NCI-H1048 (cell line): Measurements from ENCODE around the gene JPH3.

ENCODE experiments used
- DNase-seq: peaks from one replicate; lab custom pipeline; 2025; lab: John Stamatoyannopoulos, UW

The JPH3 gene

DNA sequence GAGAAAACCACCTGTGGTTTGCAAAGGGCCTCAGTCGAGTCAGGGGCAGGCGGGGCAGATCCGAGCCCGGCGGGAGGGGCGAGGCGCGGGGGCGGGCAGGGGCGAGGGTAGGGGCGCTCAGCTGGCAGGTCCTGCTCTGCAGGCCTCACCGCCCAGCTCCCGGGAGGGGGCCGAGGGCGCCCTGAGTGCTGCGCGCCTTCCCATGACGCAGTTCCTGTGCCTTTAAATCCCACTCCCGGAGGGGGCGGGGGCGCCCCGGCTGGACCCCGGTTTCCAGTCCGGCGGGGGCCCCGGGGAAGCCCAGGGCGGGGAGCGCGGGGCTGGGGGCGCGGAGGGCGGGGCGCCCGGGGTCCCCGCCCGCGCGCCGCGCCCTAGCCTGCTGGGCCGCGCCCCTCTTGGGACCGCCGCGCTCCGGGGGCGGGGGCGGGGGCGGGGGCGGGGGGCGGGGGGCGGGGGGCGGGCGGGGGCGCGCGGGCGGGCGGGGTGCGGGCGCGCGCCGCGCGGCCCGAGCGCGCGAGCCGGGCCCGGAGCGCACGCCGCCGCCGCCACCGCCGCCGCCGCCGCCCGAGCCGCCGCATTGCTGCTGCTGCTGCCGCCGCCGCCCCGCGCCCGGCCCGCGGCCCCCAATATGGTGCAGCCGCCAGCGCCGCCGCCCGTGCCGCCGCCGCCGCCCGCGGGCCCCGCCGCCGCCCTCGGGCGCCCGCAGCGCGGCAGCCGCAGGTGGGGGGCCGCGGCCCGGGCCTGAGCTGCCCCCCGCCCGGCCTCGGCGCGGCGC lies at the start of gene JPH3:
Gene JPH3 (plus strand): TSS at position 508 of the 775 bp plus-strand sequence. CDS start 639 bp downstream, outside the sequence.
- DNase-seq = no peak

DNA sequence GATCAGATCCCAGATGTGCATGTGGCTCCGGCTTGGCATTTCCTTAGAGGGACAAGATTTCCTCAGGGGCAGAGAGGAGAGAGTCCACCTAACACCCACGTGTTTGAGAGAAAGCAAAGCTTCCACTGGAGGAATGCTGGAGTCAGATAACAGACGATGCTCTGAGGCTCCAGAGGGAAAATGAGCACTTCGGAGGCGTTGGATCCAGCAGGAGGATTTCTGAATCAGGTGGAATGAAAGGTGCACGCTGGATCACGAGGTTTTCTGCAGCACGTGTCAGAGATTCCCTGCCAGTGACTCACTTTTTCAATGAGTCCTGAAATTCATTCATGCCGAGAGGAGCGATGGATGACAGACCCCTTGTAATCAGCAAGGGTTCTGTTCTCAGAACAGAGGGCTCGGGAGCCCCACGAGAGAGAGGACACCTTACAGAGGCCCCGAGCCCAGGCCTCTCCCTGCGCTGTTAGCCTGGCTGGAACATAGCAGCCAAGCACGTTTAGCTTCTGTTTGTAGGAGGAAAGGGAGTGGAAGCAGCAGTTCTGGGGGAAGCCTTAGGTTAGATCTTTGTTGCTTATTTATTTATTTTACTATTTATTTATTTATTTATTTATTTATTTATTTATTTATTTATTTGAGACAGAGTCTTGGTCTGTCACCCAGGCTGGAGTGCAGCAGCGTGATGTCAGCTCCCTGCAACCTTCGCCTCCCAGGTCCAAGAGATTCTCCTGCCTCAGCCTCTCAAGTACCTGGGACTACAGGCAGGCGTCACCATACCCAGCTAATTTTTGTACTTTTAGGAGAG lies 49.3 kb upstream of the JPH3 start:
- DNase-seq = no peak

DNA sequence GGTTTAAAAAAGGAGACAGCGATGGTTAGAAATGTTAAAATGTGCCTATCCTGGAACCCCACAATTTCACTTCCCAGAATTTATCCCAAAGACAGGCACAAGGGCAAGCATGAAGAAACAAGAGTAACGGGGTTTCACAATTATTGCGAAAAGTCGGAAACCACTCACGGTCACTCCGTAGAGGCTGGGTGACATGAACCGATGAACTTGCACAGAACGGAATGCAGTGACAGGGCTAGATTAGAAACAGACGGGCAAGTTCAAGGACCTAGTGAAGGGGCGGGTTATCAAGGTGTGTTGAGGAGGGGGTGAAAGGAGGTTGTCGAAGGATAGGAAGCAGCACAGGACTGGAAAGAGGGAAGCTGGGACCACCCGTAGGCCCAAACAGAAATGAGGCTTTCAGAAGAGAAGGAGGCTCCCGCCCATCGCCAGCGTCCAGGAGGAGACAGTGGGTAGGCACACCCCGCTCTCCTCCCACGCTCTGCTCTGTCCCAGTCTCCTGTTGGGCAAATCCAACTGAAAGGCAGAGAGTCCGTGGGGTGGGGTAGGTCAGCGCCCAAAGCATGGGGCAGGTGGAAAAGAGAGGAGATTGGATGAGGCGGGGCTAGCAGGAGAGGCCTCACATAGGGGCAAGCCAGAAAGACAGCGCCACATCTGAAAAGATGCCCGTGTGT lies 47.4 kb upstream of the JPH3 start:
- no peak for DNase-seq

DNA sequence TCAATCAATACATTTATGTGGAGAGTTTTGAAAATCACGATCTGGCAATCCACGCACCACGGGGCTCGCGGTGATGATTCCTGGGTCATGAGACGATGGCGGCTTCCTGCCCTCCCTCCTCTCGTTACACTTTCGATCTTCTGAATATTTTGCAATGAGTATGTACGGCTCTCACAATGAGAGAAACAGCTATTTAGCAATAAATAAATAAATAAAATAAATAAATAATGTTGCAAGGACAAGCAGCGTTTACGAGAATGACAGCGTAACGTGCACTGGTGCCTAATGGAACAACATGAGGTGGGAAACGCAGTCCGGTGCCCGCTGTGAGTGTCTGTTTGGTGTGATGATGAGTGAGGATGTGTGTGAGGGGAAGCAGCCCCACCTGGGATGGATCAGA lies 46.7 kb upstream of the JPH3 start:
- DNase-seq = no peak

DNA sequence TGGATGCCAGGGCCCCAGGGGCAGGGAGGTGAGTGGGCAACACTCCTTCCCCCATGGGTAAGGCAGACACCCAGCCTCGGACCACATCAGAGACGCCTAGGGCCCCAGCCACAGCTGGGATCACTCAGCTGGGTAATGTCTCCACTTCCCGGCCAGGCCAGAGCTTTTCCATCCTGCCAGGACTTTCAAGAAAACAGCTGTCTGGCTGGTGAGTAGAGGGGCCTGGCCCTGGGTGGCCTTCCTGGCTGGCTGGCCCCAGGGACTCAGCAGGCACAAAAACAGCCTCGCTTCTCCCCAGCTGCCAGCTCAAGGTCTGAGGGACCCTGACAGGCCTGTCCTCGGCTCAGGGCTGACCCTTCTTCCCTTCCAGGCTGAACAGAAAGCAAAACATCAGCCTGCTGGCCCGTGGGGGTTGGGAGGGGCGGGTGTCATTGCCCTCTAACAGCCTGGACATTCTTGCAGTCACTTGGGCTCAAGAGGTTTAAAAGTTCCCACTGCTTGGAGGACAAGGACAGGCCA lies 45.3 kb upstream of the JPH3 start:
- no peak for DNase-seq

DNA sequence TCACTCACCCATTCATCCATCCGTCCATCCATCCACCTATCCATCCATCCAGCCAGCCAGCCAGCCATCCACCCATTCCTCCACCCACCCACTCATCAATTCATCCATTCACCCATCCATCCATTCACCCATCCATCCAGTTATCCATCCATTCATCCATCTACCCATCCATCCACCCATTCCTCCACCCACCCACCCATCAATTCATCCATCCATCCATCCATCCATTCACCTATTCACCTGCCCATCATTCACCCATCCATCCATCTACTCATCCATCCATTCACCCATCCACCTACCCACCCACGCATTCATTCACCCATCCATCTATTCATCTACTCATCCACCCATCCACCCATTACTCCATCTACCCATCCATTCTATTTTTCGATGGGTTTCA lies 43.6 kb upstream of the JPH3 start:
- DNase-seq = no peak

DNA sequence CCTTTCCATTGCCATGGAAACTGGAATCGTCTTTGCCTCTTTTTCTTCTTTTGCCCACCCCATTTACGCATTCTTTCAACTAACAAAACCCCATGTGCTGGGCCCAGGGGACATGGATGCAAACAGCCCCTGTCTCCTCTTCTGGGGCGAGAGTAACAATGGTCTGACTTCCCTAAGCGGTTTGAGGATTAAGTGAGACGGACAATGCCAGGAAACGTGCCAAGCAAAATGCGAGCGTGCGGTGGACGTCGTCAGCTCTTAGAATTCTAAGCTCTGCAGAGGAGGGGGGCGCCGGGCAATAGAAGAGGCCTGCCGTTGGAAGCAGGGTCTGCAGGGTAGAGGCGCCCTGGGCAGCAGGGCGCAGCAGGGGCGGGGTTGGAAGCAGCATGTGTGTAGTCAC lies 42.4 kb upstream of the JPH3 start:
- DNase-seq = no peak

DNA sequence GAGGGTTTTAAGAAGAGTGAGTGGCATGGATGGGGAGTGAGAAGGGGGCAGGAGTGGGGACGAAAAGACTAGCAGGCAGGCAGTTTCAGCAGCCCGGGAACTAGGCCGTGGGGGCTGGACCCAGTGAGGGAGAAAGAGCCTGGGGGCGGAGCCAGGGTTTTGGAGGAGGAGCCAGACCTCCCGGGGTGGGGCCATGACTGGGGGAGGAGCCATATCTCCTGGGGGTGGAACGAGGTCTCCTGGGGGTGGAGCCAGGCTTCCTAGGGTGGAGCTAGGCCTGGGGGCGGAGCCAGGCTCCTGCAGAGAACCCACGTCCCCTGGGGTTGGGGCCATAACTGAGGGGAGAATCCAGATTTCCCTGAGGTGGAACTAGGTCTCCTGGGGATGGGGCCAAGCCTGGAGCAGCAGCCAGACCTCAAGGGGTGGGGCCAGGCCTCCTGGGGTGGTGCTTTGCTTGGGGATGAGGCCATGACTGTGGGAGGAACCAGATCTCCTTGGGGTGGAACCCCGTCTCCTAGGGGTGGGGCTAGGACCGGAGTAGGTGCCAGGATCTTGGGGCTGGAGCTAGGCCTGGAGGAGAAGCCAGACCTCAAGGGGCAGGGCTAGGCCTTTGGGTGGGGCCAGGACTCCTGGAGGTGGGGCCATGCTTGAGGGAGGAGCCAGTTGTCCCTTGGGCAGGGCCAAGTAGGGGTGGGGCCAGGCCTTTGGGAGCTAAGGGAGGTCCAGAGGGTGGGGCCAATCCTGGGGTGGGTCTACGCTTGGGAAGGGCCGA lies 41.7 kb upstream of the JPH3 start:
- DNase-seq = no peak

DNA sequence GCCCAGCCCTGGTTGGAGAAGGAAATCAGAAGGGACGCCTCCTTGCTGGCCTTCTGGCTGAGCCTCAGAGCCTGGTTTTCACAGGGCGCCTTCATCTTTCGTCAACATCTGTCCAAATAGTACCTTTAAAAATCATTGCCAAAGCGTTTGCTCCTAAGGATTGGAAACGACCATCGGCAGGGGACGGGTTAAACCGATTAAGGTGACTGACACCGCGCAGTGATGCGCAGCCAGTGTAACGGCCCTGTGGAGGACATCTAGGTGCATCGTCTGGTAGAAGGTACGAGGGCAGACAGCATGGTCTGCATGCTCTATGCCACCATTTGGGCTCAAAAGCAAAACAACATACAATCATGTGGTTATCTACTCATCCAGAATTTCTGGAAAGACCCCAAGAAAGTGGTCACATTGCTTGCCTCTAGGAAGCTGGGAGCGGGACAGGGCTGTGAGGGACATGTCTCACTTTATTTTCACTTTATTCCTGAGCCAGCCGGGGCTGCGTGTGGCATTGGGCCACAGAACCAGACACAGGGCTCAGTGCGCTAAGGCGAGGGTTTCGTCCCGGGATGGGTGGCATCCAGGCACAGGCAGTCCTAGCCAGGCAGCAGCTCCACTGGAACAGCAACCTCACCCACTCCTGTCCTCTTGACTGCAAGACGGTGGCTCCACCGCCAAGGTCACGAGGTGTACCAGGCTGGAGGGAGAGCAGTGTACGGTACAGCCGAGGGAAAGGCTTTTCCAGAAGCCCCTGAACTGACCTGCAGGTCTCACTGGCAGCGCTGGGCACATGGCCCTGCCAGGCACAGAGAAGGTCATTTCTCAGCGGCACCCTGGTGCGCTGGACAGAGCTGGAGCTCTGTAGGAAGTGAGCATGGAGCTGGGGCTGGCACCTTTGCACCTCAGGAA lies 40.9 kb upstream of the JPH3 start:
- DNase-seq = no peak

DNA sequence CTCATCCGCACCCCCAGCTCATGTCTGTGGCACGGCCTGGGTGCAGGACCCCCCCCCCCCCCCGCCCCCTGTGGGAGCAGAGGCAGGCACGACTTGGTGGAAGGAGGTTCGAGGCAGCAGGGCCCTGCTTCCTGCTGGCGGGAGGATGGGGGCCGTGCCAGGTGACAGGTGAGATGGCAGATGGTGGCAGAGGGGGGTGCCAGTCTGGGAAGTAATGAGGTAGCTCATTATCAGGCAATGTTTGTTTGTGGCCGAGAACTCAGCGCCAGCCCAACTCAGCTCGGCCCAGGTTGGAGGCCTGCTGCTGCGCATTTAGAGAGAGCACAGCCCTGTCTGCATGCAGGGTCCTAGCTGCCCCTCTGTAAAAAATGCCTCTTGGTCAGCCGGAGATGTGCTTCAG lies 40.1 kb upstream of the JPH3 start:
- DNase-seq = no peak

DNA sequence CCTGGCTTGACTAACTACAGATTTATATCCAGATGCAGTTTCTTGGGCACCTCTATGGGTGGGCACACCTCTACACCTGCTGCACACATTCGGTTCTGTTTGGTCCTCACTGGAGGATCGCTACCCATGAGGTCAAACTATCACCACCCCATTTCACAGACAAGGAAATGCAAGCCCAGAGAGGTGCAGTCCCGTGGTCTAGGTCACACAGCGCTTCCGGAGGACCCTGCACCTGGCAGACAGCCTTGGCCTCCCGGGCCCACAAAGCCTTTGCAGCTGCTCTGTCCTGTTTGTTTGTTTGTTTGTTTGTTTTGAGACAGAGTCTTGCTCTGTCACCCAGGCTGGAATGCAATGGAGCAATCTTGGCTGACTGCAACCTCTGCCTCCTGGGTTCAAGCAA lies 39.3 kb upstream of the JPH3 start:
- DNase-seq = no peak

DNA sequence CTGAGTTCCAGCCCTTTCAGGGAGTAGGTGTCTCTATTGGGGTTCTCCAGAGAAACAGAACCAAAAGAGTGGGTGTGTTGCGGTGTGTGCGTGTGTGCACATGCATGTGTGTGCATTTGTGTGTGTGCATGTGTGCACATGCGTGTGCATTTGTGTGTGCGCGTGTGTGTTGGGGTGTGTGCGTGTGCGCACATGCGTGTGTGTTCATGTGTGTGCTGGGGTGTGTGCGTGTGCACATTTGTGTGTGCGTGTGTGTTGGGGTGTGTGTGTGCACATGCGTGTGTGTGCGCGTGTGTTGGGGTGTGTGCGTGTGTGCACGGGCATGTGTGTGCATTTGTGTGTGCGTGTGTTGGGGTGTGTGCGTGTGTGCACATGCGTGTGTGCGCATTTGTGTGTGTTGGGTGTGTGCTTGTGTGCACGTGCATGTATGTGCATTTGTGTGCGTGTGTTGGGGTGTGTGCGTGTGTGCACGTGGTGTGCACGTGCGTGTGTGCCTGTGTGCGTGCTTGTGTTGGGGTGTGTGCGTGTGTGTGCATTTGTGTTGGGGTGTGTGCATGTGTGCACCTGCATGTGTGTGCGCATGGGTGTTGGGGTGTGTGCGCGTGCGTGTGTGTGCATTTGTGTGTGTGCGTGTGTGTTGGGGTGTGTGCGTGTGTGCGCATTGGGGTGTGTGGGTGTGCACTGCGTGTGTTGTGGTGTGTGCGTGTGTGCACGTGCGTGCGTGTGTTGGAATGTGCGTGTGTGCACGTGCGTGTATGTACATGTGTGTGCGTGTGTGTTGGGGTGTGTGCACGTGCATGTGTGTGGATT lies 38.4 kb upstream of the JPH3 start:
- no peak for DNase-seq

DNA sequence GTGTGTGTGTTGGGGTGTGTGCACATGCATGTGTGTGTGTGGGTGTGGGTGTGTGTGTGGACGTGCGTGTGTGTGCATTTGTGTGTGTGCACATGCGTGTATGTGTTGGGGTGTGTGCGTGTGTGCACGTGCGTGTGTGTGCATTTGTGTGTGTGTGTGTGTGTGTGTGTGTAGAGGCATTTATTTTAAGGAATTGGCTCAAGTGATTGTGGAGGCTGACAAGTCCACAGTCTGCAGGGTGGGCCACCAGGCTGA lies 37.9 kb upstream of the JPH3 start:
- DNase-seq = no peak

DNA sequence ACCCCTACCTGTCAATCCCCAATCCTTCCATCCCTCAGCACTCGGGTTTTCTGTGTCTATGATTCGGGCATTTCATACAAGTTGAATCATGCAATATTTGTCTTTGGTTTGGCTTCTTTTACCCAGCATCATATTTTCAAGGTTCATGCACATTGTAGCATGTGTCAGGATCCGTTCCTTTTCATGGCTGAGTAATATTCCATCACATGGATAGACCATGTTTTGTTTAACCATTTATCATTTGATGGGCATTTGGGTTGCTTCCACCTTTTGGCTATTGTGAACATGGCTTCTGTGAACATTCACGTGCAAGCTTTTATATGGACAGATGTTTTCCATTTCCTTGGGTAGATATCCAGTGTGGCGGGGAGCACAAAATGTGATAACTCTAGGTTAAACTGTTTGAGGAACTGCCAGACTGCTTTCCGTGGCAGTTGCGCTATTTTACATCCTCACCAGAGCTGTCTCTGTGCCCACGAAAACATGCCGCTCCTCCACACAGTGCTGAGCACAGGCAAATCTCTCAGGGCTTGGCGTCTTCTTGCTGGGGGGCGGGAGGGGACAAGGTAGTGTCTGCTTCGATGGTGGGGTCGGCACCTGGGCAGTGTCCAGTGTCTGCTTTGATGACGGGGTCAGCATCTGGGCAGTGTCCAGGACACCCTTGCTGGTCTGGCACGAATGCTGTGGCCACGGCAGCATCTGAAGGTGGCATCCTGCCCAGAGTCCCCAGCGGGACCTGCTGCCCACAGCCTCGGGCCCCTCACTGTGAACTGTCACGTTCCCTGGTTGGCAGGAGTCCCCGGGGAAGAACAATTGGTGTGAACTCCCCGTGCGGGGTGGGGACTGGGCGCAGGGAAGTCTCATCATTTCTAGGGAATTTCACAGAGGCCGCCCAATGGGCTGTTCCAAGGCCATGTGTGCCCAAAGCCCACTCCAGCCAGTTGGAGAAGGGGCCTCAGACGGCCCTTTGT lies 32.4 kb upstream of the JPH3 start:
- no peak for DNase-seq

DNA sequence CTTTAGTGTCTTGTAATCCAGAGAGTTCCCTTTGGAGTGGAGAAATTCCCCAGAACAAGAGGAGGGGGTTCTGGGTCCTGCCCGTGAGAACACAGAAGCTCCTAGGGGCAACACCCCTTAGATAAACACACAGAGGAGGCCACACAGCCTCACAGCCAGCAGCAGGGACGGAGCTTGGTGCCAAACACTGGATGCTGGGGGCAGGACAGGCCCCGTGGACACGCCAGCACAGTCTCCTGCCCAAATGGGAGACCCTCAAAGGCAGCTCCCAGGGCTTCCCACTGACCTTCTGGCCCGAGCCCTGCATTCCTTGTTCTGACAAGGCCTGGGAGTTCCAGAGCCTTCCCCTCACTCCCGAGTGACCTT lies 31.8 kb upstream of the JPH3 start:
- DNase-seq = no peak

DNA sequence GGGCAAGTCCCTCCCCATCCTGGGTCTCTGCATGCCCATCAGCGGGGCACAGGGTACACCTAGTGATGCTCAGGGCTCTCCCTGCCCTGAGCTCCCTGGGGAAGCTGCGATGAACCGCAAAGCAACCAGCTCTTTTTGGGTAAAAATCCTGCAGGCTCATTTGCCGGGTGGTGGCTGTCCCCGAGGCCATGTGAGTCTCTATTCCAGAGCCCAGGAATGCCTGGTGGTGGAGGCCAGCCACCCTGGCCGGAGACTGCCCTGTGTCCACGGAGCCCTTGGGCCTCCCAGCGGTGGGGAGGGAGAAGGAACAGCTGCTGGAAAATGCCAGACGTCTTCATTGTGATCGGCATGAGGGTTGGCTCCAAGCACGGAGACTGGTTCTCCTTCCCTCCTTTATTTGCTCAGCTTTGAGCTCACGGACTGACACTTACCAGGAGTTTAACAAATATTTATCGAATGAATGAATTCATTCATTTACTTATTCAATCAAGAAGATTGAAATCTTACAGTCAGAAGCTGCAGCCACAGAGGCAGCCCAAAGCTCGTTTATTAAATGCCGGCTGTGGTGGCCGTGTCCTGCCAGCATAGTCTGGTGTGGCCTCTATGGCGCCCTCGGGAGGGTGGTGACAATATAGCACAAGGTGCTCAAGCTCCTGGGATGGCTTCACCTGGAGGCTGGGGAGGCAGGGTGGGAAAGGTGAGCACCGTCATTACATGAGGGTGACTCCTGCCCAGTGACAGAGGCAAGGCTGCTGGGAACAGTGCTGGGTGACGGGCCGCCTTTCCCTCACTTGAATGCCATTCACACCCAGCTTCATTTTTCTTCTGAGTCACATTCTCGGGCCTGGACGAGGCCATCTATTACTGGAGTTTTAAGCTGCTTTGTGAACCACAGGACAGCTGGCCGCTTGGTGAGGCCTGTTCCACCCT lies 31.1 kb upstream of the JPH3 start:
- DNase-seq = no peak

DNA sequence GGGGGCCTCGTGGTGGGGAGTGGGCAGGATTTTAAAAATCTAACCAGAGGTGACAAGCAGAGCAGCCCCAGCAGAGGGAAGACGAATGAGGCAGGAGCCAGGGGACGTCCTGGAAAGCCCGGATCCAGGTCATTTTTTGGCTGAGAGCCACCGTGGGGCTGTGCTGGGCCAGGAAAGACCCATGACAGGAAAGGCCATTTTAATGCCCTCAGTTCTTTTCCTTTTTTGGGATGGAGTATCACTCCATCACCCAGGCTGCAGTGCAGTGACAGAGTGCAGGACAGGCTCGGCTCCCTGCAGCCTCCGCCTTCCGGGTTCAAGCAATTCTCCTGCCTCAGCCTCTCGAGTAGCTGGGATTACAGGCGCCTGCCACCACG lies 30.5 kb upstream of the JPH3 start:
- DNase-seq = no peak

DNA sequence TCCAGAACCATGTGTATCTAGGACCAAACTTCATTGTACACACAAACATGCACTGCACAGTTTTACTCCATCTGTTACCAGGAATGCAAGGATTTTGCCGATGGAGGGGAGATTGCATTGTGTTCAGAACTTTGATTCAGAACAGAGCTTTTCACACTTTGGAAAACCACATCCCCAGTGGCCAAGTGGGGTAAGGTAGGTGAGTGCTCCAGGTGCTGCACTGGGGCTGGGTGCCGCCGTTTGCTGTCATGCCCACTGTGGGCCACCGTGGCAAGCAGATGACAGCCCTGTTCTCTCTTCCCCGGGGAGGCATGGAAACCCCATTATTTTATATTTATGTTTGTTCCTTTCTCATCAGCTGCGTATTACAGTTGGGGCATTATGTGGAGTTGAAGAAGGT lies 29.3 kb upstream of the JPH3 start:
- DNase-seq = no peak
